ENCODE measurements around the gene ASS1. TPM values are rescaled to one million over a fixed set of nuclear protein-coding genes. Genes with fewer than 3 reads are reported as not detected.

The ASS1 gene
- 0.44 TPM in 1 of 2 replicates, not detected in the other for total RNA-seq
- total RNA-seq (2013): 1.9 TPM
- 0.30 and 0.49 TPM in 2 replicates for polyA plus RNA-seq
- polyA minus RNA-seq: 1.2 TPM in 1 of 2 replicates, not detected in the other

DNA sequence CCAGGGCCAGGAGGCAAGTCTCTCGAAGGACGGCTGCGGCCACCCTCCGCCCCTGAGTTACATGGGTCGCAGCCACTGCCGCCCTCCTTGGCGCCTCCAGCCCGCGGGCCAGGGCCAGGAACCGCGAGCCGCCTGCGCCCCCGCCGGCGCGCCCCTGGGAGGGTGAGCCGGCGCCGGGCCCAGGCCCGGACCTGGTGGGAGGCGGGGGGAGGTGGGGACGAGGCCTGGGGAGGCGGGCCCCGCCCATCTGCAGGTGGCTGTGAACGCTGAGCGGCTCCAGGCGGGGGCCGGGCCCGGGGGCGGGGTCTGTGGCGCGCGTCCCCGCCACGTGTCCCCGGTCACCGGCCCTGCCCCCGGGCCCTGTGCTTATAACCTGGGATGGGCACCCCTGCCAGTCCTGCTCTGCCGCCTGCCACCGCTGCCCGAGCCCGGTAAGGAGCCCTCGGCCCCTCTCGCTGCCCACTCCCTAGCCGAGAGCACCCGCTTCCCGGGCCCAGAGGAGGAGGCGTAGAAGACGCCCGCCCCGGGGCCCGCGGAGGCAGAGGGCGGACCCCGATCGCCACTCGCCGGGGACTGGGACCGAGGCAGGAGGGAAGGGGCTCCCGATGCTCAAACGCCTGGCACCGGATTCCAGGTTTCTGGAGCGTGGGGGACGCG lies at the start of gene ASS1:
TSS of gene ASS1 (plus strand) at position 397 of the 657 bp plus-strand sequence. CDS start 7,268 bp downstream, outside the sequence.
- ATAC-seq (ENCODE audit: low read depth): peak; percentile 91
- H3K27me3 ChIP-seq (replicated peaks in 1 of 4; ENCODE audit: control extremely low read depth in 1 of 4, control insufficient read depth in 3 of 4, insufficient read depth in 4 of 4, low read length in 3 of 4): peaks cover 0 to 34% (median 7%) of the 10 kb centered on the region in 4 experiments
- peaks cover 2% of the 10 kb centered on the region for H3K4me1 Mint-ChIP-seq
- WGBS (ENCODE audit: insufficient coverage): 2% methylated on average over 63 of the region's 66 CpGs
- peaks cover 0 to 24% (median 9%) of the 10 kb centered on the region in 3 donors for H3K9me3 ChIP-seq (ENCODE audit: control extremely low read depth in 1 of 3, control insufficient read depth in 2 of 3, insufficient read depth in 1 of 3, low read length in 2 of 3)
- intact Hi-C loops (cut with micrococcal nuclease): no loop called here
- peaks cover 0 to 9% of the 10 kb centered on the region in 2 donors for H3K4me1 ChIP-seq (ENCODE audit: control insufficient read depth in 2 of 2, insufficient read depth in 2 of 2, low read length in 2 of 2)
- no peaks in the 10 kb centered on the region for H4K20me1 ChIP-seq (ENCODE audit: control insufficient read depth, insufficient read depth, low read length, poor library complexity, severe bottlenecking)
- H3K4me2 ChIP-seq (replicated peaks; ENCODE audit: low read depth, low read length, poor library complexity, severe bottlenecking): peak within 1 kb of the TSS; percentile 87
- peak; percentile 62 for DNase-seq
- POLR2A ChIA-PET: no interaction called here
- CTCF ChIA-PET: no interaction called here
- no peaks in the 10 kb centered on the region for H3K79me2 ChIP-seq (ENCODE audit: control insufficient read depth, insufficient read depth, low read length)
- no peak within 1 kb of the TSS for H3K27ac ChIP-seq (ENCODE audit: low read length in 2 of 2)
- H3K4me3 Mint-ChIP-seq: peak within 1 kb of the TSS; percentile 50
- peak within 1 kb of the TSS in 4 of 5 experiments; percentile 19 to 58 (median 44) for H3K4me3 ChIP-seq (ENCODE audit: control extremely low read depth in 1 of 5, extremely low read depth in 1 of 5, insufficient read depth in 1 of 5, low read depth in 2 of 5, low read length in 4 of 5)
- no peak within 1 kb of the TSS for H3K27ac Mint-ChIP-seq
- peak within 1 kb of the TSS; percentile 78 for H2AFZ ChIP-seq (ENCODE audit: insufficient read depth, low read depth, low read length, poor library complexity, severe bottlenecking)
- H3K9ac ChIP-seq (ENCODE audit: low read length): peak within 1 kb of the TSS; percentile 43
- TF ChIP-seq, protein P1, sequence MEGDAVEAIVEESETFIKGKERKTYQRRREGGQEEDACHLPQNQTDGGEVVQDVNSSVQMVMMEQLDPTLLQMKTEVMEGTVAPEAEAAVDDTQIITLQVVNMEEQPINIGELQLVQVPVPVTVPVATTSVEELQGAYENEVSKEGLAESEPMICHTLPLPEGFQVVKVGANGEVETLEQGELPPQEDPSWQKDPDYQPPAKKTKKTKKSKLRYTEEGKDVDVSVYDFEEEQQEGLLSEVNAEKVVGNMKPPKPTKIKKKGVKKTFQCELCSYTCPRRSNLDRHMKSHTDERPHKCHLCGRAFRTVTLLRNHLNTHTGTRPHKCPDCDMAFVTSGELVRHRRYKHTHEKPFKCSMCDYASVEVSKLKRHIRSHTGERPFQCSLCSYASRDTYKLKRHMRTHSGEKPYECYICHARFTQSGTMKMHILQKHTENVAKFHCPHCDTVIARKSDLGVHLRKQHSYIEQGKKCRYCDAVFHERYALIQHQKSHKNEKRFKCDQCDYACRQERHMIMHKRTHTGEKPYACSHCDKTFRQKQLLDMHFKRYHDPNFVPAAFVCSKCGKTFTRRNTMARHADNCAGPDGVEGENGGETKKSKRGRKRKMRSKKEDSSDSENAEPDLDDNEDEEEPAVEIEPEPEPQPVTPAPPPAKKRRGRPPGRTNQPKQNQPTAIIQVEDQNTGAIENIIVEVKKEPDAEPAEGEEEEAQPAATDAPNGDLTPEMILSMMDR (IDR thresholded peaks at IDR 0.05): no peak
- TF ChIP-seq EZH2 (IDR thresholded peaks at IDR 0.05; ENCODE audit: borderline replicate concordance, insufficient read depth, low read depth, low read length, poor library complexity, severe bottlenecking): no peak
- peaks cover under 1% of the 10 kb centered on the region for H3K9me3 Mint-ChIP-seq (ENCODE audit: insufficient read depth)
- H3K36me3 ChIP-seq (replicated peaks in 1 of 2; ENCODE audit: control extremely low read depth in 1 of 2, control insufficient read depth in 1 of 2, extremely low read depth in 1 of 2, insufficient read depth in 2 of 2, low read length in 1 of 2): no peaks in the 10 kb centered on the region
- H3K27me3 Mint-ChIP-seq: peaks cover 27% of the 10 kb centered on the region

DNA sequence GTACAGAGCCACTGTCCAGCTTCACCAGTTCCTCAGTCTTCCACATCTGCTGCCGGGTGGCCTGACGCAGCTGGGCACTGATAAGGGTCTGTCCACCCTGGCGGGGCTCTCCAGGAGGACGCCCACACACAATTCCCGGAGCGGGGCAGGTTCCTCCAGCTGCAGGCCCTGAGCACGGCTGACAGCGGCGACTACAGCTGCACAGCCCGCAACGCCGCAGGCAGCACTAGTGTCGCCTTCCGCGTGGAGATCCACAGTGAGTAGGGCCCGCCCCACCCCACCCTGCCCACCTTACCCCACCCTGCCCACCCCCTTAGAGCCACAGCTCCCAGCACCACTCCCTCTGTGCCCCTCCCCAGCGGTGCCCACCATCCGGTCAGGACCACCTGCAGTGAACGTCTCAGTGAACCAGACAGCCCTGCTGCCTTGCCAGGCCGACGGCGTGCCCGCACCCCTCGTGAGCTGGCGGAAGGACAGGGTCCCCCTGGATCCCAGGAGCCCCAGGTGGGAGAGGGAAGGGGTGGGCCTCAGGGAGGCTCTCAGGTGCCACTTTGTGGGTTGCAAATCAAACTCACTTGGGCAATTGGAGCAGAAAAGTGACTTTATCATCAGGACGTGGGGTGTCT lies 48.8 kb upstream of the ASS1 start:
- Histone ChIP-seq H3K4me2 (replicated peaks; ENCODE audit: low read depth, low read length, poor library complexity, severe bottlenecking) (no peak overlapping the region), H2AFZ (ENCODE audit: insufficient read depth, low read depth, low read length, poor library complexity, severe bottlenecking) (no peak overlapping the region), H3K4me3 (ENCODE audit: control extremely low read depth in 1 of 5, extremely low read depth in 1 of 5, insufficient read depth in 1 of 5, low read depth in 2 of 5, low read length in 4 of 5) (no peak overlapping the region), H3K9me3 (ENCODE audit: control extremely low read depth in 1 of 3, control insufficient read depth in 2 of 3, insufficient read depth in 1 of 3, low read length in 2 of 3) (peaks cover 0 to 8% (median 0%) of the 10 kb centered on the region in 3 donors), H3K4me1 (ENCODE audit: control insufficient read depth in 2 of 2, insufficient read depth in 2 of 2, low read length in 2 of 2) (no peaks in the 10 kb centered on the region), H3K79me2 (ENCODE audit: control insufficient read depth, insufficient read depth, low read length) (no peaks in the 10 kb centered on the region), H3K27me3 (replicated peaks in 1 of 4; ENCODE audit: control extremely low read depth in 1 of 4, control insufficient read depth in 3 of 4, insufficient read depth in 4 of 4, low read length in 3 of 4) (no peaks in the 10 kb centered on the region), H3K36me3 (replicated peaks in 1 of 2; ENCODE audit: control extremely low read depth in 1 of 2, control insufficient read depth in 1 of 2, extremely low read depth in 1 of 2, insufficient read depth in 2 of 2, low read length in 1 of 2) (no peaks in the 10 kb centered on the region), H3K9ac (ENCODE audit: low read length) (no peak overlapping the region), H4K20me1 (ENCODE audit: control insufficient read depth, insufficient read depth, low read length, poor library complexity, severe bottlenecking) (no peaks in the 10 kb centered on the region), H3K27ac (ENCODE audit: low read length in 2 of 2) (no peak overlapping the region)
- Mint-ChIP-seq H3K27ac (no peak overlapping the region), H3K4me3 (no peak overlapping the region), H3K27me3 (peaks cover 7% of the 10 kb centered on the region), H3K9me3 (ENCODE audit: insufficient read depth) (peaks cover 2% of the 10 kb centered on the region), H3K4me1 (no peaks in the 10 kb centered on the region)
- ChIA-PET CTCF (no interaction called here), POLR2A (no interaction called here)
- DNase-seq (no peak), ATAC-seq (ENCODE audit: low read depth) (no peak)
- WGBS (ENCODE audit: insufficient coverage): 94% methylated on average over 17 of the region's 26 CpGs
- TF ChIP-seq EZH2 (IDR thresholded peaks at IDR 0.05; ENCODE audit: borderline replicate concordance, insufficient read depth, low read depth, low read length, poor library complexity, severe bottlenecking): no peak
- TF ChIP-seq, protein P1 (IDR thresholded peaks at IDR 0.05): no peak
- intact Hi-C loops (cut with micrococcal nuclease): no loop called here
